Gastrocnemius medialis (tissue), 4 donors: ENCODE data around the gene RPS6KA2. TPM values are rescaled to one million over a fixed set of nuclear protein-coding genes. Genes with fewer than 3 reads are reported as not detected.

Experiments used
- ATAC-seq, 2 donors: fragments of 150-250 bp; one replicate each; pipeline ENCODE4 v1.9.1; 2016
- DNase-seq, 2 donors: peaks; one replicate each; pipeline ENCODE4 v3.0.0-alpha.2; 2019
- H3K27ac ChIP-seq, 4 donors: fragments of 200-600 bp; sonication (generic); 1 replicate in 1 of 4; 2 replicates in 3 of 4; pipeline ENCODE4 v1.5.1; 2016 to 2018; ENCODE audit warnings: mild to moderate bottlenecking in 2 of 4, moderate library complexity in 1 of 4
- H3K27me3 ChIP-seq, 3 donors: fragments of 200-600 bp; sonication (generic) in 2 of 3; 1 replicate in 1 of 3; 2 replicates in 2 of 3; pipeline versions ENCODE4 v1.5.1 to v1.6.0; 2016 to 2019; ENCODE audit warnings: mild to moderate bottlenecking in 1 of 3, moderate library complexity in 1 of 3
- H3K36me3 ChIP-seq, 2 donors: fragments of 200-600 bp; sonication (generic) in 1 of 2; one replicate each; pipeline ENCODE4 v1.5.1; 2017 to 2018
- H3K4me1 ChIP-seq, 2 donors: fragments of 200-600 bp; sonication (generic) in 1 of 2; one replicate each; pipeline ENCODE4 v1.5.1; 2016 to 2017; ENCODE audit warnings: mild to moderate bottlenecking in 2 of 2
- H3K4me3 ChIP-seq, 4 donors: fragments of 200-600 bp; sonication (generic) in 3 of 4; 1 replicate in 1 of 4; 2 replicates in 3 of 4; pipeline ENCODE4 v1.5.1; 2016 to 2019; ENCODE audit warnings: mild to moderate bottlenecking in 2 of 4
- H3K9me3 ChIP-seq, 3 donors: fragments of 200-600 bp; sonication (generic) in 2 of 3; 1 replicate in 1 of 3; 2 replicates in 2 of 3; pipeline ENCODE4 v1.5.1; 2016 to 2019
- POLR2A ChIP-seq, 2 donors: fragments of 450-650 bp; IDR thresholded peaks; one replicate each; pipeline ENCODE4 v1.6.1; 2017; ENCODE audit warnings: antibody characterized with exemption in 2 of 2, mild to moderate bottlenecking in 2 of 2, moderate library complexity in 2 of 2
- in situ Hi-C, 4 donors: fragments of 200-750 bp; cut with MboI; loops; one replicate each; pipeline versions ENCODE4 v1.15.0 to v1.8.0; 2017; ENCODE audit warnings: low sequenced_read_pairs in 4 of 4
- intact Hi-C: fragments of 100-400 bp; cut with DNase I; formaldehyde crosslinking; loops from one replicate; pipeline ENCODE4 v1.15.1; 2023; ENCODE audit warnings: low total_unique reads
- total RNA-seq, 4 donors: library from RNA; depleted of rRNA; stranded (reverse); fragments of >200 nt; gene quantifications; one replicate each; pipeline versions ENCODE4 v1.1.0 to v1.2.3, GENCODE V29; 2016
- TF ChIP-seq, protein P1 (sequence below), 5 experiments: fragments of 450-650 bp in 3 of 5; fragments of 200-600 bp in 2 of 5; sonication (generic) in 2 of 5; IDR thresholded peaks in 4 of 5; conservative IDR thresholded peaks in 1 of 5; 1 replicate in 4 of 5; 2 replicates in 1 of 5; pipeline ENCODE4 v1.5.1; 2016 to 2019; ENCODE audit warnings: antibody characterized with exemption in 5 of 5, mild to moderate bottlenecking in 3 of 5, moderate library complexity in 3 of 5

RPS6KA2 gene
- total RNA-seq, 4 donors from 2014 or later = 18.7 to 35.7 (median 27.4) TPM

DNA sequence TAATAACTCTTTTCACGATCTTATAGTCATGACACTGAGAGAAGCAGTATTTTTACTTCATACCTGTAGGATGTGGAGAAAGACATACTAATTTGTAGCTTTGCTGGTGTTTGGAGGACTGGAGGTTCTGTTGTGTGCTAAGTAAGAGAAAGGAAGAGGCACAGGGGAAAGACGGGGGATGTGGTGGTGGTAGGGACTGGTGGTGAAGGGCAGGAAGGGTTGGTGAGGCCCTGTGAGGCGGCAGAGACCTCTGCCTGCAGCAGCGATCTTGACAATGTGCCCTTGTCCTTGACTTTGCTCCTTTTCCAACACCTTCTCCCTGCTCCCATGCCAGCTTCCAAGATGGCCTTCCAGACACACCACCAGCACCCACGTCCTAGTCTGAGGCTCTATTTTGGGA lies 211.7 kb downstream of the RPS6KA2 start:
- DNase-seq (no peak), ATAC-seq (no peak)
- H3K36me3 ChIP-seq = peaks cover 0 to 59% of the 10 kb centered on the region in 2 donors
- H3K9me3 ChIP-seq = no peaks in the 10 kb centered on the region
- no peak overlapping the region for H3K4me3 ChIP-seq
- H3K27me3 ChIP-seq = no peaks in the 10 kb centered on the region
- in situ Hi-C loops = no loop called here
- TF ChIP-seq, protein P1, sequence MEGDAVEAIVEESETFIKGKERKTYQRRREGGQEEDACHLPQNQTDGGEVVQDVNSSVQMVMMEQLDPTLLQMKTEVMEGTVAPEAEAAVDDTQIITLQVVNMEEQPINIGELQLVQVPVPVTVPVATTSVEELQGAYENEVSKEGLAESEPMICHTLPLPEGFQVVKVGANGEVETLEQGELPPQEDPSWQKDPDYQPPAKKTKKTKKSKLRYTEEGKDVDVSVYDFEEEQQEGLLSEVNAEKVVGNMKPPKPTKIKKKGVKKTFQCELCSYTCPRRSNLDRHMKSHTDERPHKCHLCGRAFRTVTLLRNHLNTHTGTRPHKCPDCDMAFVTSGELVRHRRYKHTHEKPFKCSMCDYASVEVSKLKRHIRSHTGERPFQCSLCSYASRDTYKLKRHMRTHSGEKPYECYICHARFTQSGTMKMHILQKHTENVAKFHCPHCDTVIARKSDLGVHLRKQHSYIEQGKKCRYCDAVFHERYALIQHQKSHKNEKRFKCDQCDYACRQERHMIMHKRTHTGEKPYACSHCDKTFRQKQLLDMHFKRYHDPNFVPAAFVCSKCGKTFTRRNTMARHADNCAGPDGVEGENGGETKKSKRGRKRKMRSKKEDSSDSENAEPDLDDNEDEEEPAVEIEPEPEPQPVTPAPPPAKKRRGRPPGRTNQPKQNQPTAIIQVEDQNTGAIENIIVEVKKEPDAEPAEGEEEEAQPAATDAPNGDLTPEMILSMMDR (IDR thresholded peaks at IDR 0.05 in 4 of 5, conservative IDR thresholded peaks at IDR 0.05 in 1 of 5) = no peak
- no peak for TF ChIP-seq POLR2A (IDR thresholded peaks at IDR 0.05)
- intact Hi-C loops = no loop called here
- H3K27ac ChIP-seq = no peak overlapping the region
- no peaks in the 10 kb centered on the region for H3K4me1 ChIP-seq

DNA sequence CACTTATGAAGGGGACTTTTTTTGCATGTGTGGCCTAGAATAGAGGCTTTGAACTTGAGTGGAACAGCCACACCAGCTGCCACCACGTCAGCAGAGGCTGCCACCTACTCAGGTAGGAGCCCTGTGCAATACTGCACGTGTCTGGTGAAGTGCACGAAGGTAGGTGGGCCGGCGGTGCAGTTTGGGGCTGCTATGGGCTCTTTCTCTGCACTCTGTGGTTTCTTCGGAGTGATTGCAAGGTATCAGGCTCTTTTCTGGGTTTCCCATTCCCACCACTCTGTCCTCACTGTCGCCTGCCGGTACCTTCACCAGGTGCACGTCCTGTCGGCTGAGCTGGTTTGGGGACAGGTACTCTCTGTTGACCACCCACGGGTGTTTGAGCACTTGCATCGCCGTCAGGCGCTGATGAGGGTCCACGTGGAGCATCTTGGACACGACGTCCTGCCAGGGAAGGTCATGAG lies 213.5 kb downstream of the RPS6KA2 start:
- DNase-seq = no peak
- H3K27ac ChIP-seq = no peak overlapping the region
- no peaks in the 10 kb centered on the region for H3K9me3 ChIP-seq
- intact Hi-C loops (no loop called here), in situ Hi-C loops (no loop called here)
- H3K36me3 ChIP-seq = peaks cover 0 to 43% of the 10 kb centered on the region in 2 donors
- ATAC-seq = no peak
- H3K27me3 ChIP-seq = no peaks in the 10 kb centered on the region
- no peaks in the 10 kb centered on the region for H3K4me1 ChIP-seq
- no peak overlapping the region for H3K4me3 ChIP-seq
- no peak for TF ChIP-seq POLR2A (IDR thresholded peaks at IDR 0.05)
- TF ChIP-seq, protein P1 (IDR thresholded peaks at IDR 0.05 in 4 of 5, conservative IDR thresholded peaks at IDR 0.05 in 1 of 5) = no peak

DNA sequence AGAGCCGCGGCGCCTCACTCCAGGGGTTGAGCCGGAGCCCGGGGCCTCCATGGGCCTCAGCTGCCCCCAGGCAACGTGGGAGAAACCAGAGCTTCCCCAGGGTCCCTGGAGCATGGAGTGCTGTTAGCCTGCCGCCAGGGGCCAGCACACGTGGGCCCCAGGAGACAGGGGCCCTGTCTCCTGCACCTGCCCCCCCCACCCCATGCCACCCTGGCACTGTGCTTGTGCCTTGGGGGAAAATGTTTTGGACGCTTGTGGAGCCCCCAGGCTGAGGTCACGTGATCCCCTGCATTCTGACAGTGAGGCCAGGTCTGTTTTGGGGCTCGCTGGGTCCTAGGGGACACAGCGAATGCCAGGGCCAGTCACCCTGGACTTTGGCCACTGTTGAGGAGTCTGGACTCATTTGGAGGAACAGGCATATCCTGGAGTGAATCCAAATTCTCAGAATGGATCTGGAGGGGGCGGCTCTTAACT lies 214.1 kb downstream of the RPS6KA2 start:
- Histone ChIP-seq H3K27me3 (no peaks in the 10 kb centered on the region), H3K27ac (no peak overlapping the region), H3K4me1 (no peaks in the 10 kb centered on the region), H3K4me3 (no peak overlapping the region), H3K36me3 (peaks cover 0 to 38% of the 10 kb centered on the region in 2 donors), H3K9me3 (no peaks in the 10 kb centered on the region)
- intact Hi-C loops = no loop called here
- DNase-seq = no peak
- TF ChIP-seq POLR2A (IDR thresholded peaks at IDR 0.05) = no peak
- TF ChIP-seq, protein P1 (IDR thresholded peaks at IDR 0.05 in 4 of 5, conservative IDR thresholded peaks at IDR 0.05 in 1 of 5) = no peak
- in situ Hi-C loops = no loop called here
- no peak for ATAC-seq

DNA sequence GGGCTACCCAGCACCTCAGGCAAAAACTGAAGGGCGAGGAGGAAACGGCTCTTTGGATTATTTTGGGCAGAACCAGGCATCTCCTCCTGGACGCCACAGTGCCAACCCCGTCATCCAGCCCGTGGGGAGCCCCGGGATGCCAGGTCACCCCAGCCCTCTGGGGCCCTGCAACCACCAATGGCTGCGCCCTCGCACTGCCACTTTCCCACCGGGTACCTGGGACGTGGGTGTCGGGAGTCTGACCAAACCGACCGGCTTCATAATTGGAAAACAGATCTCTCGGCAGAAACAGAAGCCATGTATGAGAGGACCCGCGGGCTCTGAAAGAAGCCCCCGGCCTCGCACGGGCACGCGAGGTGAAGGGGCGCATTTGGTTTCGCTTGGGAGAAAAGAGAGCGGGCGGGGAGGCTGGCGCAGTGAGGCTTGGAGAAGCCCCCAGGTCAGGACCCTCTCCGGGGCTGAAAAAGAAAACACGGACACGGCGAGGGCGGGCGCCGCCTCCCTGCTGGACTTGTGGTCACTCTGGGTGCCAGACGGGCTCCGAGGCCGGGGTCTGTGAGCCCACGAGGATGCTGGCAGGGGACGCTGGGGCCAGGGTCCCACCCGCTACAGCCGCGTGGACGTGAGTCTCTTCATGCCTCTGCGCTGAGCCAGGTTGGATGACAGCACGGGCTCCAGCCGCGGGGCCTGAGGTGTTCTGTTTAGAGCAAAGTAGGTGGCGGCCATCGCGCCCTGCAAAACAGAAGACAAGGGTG lies 214.7 kb downstream of the RPS6KA2 start:
- DNase-seq = no peak
- intact Hi-C loops (no loop called here), in situ Hi-C loops (no loop called here)
- Histone ChIP-seq H3K27ac (no peak overlapping the region), H3K4me3 (no peak overlapping the region), H3K4me1 (no peaks in the 10 kb centered on the region), H3K27me3 (no peaks in the 10 kb centered on the region), H3K36me3 (peaks cover 0 to 33% of the 10 kb centered on the region in 2 donors), H3K9me3 (no peaks in the 10 kb centered on the region)
- TF ChIP-seq POLR2A (IDR thresholded peaks at IDR 0.05) = no peak
- TF ChIP-seq, protein P1 (IDR thresholded peaks at IDR 0.05 in 4 of 5, conservative IDR thresholded peaks at IDR 0.05 in 1 of 5) = no peak
- ATAC-seq = no peak
